ENCODE data around the gene SPG7.

SPG7 gene

DNA sequence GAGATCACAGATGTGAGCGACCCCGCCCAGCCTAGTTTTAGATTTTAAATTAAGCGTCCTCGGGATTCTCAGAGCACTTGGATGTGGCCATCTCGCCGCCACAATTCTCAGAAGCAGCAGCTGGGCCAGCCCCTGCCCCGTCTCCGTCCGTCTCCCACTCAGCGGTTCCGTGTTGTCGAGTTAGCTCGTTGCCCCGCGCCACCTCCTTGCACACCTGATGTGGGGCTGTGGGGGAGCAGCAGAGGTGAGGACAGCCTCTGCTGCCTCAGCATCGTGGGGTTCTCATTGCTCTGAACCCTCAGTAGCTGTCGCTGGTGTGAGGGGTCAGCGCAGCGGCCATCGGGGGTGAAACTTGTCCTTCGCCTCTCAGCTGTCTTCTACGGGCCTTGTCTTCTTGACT lies 44.1 kb downstream of the SPG7 start:
- DNase-seq (ENCODE audit: low read depth in 1 of 2, low spot score in 1 of 2): no peak
- Histone ChIP-seq H3K27ac (replicated peaks) (no peak overlapping the region), H3K27me3 (ENCODE audit: insufficient read depth, poor library complexity, severe bottlenecking) (no peaks in the 10 kb centered on the region), H3K4me3 (replicated peaks; ENCODE audit: insufficient read depth, low read length) (no peak overlapping the region)
- TF ChIP-seq GABPA (IDR thresholded peaks at IDR 0.05; ENCODE audit: low read depth) (no peak), POLR2AphosphoS5 (IDR thresholded peaks at IDR 0.05; ENCODE audit: low read depth) (no peak), SPI1 (IDR thresholded peaks at IDR 0.05; ENCODE audit: borderline replicate concordance, low read depth) (no peak)
- TF ChIP-seq, protein P1, sequence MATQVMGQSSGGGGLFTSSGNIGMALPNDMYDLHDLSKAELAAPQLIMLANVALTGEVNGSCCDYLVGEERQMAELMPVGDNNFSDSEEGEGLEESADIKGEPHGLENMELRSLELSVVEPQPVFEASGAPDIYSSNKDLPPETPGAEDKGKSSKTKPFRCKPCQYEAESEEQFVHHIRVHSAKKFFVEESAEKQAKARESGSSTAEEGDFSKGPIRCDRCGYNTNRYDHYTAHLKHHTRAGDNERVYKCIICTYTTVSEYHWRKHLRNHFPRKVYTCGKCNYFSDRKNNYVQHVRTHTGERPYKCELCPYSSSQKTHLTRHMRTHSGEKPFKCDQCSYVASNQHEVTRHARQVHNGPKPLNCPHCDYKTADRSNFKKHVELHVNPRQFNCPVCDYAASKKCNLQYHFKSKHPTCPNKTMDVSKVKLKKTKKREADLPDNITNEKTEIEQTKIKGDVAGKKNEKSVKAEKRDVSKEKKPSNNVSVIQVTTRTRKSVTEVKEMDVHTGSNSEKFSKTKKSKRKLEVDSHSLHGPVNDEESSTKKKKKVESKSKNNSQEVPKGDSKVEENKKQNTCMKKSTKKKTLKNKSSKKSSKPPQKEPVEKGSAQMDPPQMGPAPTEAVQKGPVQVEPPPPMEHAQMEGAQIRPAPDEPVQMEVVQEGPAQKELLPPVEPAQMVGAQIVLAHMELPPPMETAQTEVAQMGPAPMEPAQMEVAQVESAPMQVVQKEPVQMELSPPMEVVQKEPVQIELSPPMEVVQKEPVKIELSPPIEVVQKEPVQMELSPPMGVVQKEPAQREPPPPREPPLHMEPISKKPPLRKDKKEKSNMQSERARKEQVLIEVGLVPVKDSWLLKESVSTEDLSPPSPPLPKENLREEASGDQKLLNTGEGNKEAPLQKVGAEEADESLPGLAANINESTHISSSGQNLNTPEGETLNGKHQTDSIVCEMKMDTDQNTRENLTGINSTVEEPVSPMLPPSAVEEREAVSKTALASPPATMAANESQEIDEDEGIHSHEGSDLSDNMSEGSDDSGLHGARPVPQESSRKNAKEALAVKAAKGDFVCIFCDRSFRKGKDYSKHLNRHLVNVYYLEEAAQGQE (IDR thresholded peaks at IDR 0.05; ENCODE audit: insufficient replicate concordance, low read depth): no peak
- TF ChIP-seq, protein P2, sequence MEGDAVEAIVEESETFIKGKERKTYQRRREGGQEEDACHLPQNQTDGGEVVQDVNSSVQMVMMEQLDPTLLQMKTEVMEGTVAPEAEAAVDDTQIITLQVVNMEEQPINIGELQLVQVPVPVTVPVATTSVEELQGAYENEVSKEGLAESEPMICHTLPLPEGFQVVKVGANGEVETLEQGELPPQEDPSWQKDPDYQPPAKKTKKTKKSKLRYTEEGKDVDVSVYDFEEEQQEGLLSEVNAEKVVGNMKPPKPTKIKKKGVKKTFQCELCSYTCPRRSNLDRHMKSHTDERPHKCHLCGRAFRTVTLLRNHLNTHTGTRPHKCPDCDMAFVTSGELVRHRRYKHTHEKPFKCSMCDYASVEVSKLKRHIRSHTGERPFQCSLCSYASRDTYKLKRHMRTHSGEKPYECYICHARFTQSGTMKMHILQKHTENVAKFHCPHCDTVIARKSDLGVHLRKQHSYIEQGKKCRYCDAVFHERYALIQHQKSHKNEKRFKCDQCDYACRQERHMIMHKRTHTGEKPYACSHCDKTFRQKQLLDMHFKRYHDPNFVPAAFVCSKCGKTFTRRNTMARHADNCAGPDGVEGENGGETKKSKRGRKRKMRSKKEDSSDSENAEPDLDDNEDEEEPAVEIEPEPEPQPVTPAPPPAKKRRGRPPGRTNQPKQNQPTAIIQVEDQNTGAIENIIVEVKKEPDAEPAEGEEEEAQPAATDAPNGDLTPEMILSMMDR (IDR thresholded peaks at IDR 0.05; ENCODE audit: insufficient read depth, low read length): no peak

DNA sequence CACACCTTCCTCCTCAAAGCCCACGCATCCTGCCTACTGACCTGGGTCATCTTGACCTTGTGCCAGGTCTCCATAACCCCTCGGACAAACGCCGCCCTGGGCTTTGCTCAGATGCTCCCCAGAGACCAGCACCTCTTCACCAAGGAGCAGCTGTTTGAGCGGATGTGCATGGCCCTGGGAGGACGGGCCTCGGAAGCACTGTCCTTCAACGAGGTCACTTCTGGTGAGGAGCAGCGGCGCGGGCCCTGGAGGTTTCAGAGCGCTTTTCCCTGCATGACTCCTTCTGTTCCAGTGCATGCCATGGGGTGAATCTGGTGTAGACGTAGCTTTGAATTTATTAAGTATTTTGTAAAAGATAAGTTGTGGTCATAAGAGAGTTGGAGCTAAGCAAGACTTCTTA lies 44.7 kb downstream of the SPG7 start:
- DNase-seq (ENCODE audit: low read depth in 1 of 2, low spot score in 1 of 2): no peak
- TF ChIP-seq POLR2AphosphoS5 (IDR thresholded peaks at IDR 0.05; ENCODE audit: low read depth) (no peak), SPI1 (IDR thresholded peaks at IDR 0.05; ENCODE audit: borderline replicate concordance, low read depth) (no peak)
- TF ChIP-seq, protein P1 (IDR thresholded peaks at IDR 0.05; ENCODE audit: insufficient replicate concordance, low read depth): no peak
- Histone ChIP-seq H3K27me3 (ENCODE audit: insufficient read depth, poor library complexity, severe bottlenecking) (no peaks in the 10 kb centered on the region), H3K4me3 (replicated peaks; ENCODE audit: insufficient read depth, low read length) (no peak overlapping the region), H3K27ac (replicated peaks) (no peak overlapping the region)

DNA sequence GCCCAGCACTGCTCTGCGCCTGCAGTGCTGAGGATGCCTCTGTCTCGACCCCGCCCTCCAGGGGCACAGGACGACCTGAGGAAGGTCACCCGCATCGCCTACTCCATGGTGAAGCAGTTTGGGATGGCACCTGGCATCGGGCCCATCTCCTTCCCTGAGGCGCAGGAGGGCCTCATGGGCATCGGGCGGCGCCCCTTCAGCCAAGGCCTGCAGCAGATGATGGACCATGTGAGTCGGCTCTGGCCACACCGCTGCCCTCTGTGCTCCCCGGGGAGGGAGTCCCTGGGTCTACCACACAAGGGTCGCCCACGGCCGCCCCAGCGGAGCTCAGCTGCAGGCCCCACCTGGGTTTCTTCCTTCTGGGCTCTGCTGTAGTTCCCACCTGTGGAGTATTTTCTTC lies 45.5 kb downstream of the SPG7 start:
- no peak for DNase-seq (ENCODE audit: low read depth in 1 of 2, low spot score in 1 of 2)
- Histone ChIP-seq H3K27me3 (ENCODE audit: insufficient read depth, poor library complexity, severe bottlenecking) (no peaks in the 10 kb centered on the region), H3K4me3 (replicated peaks; ENCODE audit: insufficient read depth, low read length) (no peak overlapping the region), H3K27ac (replicated peaks) (no peak overlapping the region)
- TF ChIP-seq SPI1 (IDR thresholded peaks at IDR 0.05; ENCODE audit: borderline replicate concordance, low read depth) (no peak), POLR2AphosphoS5 (IDR thresholded peaks at IDR 0.05; ENCODE audit: low read depth) (no peak), GABPA (IDR thresholded peaks at IDR 0.05; ENCODE audit: low read depth) (no peak)
- TF ChIP-seq, protein P1 (IDR thresholded peaks at IDR 0.05; ENCODE audit: insufficient replicate concordance, low read depth): no peak
- TF ChIP-seq, protein P2 (IDR thresholded peaks at IDR 0.05; ENCODE audit: insufficient read depth, low read length): no peak

Measured in HL-60 (cell line).